ENCODE results near the gene GNG12.

The GNG12 gene

DNA sequence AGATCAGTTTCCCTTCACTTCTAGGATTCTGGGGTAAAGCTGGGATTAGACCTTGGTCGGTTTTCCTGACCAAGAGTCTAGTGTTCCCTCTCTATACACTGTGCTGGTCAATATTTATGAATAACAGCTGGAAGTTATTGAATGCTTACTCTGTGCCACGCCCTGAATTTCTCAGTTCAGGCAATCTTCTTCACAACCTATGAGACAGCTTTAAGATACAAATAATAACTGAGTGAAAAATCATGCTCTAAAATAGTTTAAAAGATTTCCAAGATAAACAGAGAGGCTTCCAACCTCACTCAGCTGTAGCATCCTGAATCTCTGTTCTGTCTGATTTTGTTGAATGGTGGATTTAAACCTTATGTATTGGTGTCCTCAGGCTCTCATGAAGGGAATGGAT is 72.2 kb downstream of the GNG12 start:
- no peak overlapping the region for H3K4me3 ChIP-seq (IDR thresholded peaks at IDR 0.05; ENCODE audit: insufficient read depth, low read depth, low read length)
- H3K4me2 ChIP-seq: peak overlapping the region; percentile 61; the same call in 1 of the 2 replicates
- no peaks in the 10 kb centered on the region for H3K79me2 ChIP-seq (ENCODE audit: insufficient read depth, low read depth)
- H3K27me3 ChIP-seq (ENCODE audit: insufficient read depth, low read depth): no peaks in the 10 kb centered on the region
- TF ChIP-seq, protein P1, sequence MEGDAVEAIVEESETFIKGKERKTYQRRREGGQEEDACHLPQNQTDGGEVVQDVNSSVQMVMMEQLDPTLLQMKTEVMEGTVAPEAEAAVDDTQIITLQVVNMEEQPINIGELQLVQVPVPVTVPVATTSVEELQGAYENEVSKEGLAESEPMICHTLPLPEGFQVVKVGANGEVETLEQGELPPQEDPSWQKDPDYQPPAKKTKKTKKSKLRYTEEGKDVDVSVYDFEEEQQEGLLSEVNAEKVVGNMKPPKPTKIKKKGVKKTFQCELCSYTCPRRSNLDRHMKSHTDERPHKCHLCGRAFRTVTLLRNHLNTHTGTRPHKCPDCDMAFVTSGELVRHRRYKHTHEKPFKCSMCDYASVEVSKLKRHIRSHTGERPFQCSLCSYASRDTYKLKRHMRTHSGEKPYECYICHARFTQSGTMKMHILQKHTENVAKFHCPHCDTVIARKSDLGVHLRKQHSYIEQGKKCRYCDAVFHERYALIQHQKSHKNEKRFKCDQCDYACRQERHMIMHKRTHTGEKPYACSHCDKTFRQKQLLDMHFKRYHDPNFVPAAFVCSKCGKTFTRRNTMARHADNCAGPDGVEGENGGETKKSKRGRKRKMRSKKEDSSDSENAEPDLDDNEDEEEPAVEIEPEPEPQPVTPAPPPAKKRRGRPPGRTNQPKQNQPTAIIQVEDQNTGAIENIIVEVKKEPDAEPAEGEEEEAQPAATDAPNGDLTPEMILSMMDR (conservative IDR thresholded peaks at IDR 0.05; ENCODE audit: low read depth, low read length): no peak
- H3K36me3 ChIP-seq (ENCODE audit: insufficient read depth): no peaks in the 10 kb centered on the region
- peak overlapping the region; percentile 97 for H3K27ac ChIP-seq
- H3K9ac ChIP-seq: peak overlapping the region; percentile 65; the same call in 1 of the 2 replicates
- no peaks in the 10 kb centered on the region for H4K20me1 ChIP-seq (ENCODE audit: insufficient read depth)
- H2AFZ ChIP-seq (ENCODE audit: low read depth): peak overlapping the region; percentile 82; the same call in 1 of the 2 replicates
- H3K4me1 ChIP-seq (ENCODE audit: low read depth, poor library complexity, severe bottlenecking): peaks cover 50% of the 10 kb centered on the region

DNA sequence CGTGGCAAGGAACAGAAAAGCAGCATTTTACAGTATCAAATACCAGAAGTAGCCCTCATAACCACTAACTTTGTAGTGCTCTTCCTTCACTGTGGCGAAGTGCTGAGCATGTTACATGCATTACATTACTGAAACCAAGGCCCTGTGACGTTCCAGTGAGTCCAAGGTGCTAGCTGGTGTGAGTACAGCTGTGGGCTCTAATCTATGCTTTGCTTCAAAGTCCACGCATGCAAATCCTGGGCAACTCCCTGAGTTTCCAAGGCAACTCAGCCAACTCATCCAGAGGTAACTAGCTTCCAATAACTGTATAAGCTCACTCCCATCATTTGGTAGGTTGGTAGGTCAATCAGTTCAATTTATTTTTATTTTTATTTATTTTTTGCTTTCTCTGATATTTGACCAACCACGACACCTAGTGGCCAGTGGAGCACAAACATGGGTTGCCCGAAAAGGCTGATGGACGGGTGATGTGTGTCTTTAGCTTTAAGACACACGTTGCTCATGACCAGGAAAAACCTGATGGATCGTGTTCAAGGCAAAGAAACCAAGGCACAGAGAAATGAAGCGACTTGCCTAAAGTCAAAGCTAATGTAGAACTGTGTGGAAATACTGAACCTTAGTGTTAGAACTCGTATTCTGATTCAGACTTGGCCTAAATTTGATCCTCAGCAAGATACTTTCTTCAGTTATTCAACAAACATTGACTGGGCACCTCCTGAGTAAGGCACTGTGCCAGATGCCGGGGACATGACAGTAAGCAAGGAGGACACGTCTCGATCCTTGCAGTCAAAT is 73.0 kb downstream of the GNG12 start:
- H2AFZ ChIP-seq (ENCODE audit: low read depth): peak overlapping the region; percentile 82
- no peaks in the 10 kb centered on the region for H3K27me3 ChIP-seq (ENCODE audit: insufficient read depth, low read depth)
- H3K4me2 ChIP-seq: peak overlapping the region; percentile 61
- peaks cover 59% of the 10 kb centered on the region for H3K4me1 ChIP-seq (ENCODE audit: low read depth, poor library complexity, severe bottlenecking)
- no peaks in the 10 kb centered on the region for H3K79me2 ChIP-seq (ENCODE audit: insufficient read depth, low read depth)
- H3K4me3 ChIP-seq (IDR thresholded peaks at IDR 0.05; ENCODE audit: insufficient read depth, low read depth, low read length): peak overlapping the region; percentile 38
- no peaks in the 10 kb centered on the region for H3K36me3 ChIP-seq (ENCODE audit: insufficient read depth)
- peak overlapping the region; percentile 65 for H3K9ac ChIP-seq
- TF ChIP-seq, protein P1 (conservative IDR thresholded peaks at IDR 0.05; ENCODE audit: low read depth, low read length): peak; percentile 90
- H3K27ac ChIP-seq: peak overlapping the region; percentile 97
- no peaks in the 10 kb centered on the region for H4K20me1 ChIP-seq (ENCODE audit: insufficient read depth)

DNA sequence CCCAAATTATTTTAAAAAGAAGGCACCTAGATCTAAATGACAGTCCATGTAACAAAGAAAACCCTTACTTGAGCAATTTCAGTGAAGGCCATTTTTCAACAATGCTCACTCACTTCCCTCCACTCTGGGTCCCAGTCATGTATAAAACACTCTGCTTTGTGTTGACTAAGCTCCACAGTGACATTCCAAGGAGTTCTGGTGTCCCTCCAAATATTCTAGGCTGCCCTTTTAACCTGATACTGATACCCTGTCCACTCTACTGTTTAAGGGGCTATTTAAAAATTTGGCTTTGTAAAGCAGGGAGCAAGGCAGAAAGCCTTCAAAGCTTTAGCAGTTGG is 73.6 kb downstream of the GNG12 start:
- peak overlapping the region; percentile 65 for H3K9ac ChIP-seq
- H3K4me2 ChIP-seq: peak overlapping the region; percentile 61
- peak overlapping the region; percentile 97 for H3K27ac ChIP-seq
- H3K27me3 ChIP-seq (ENCODE audit: insufficient read depth, low read depth): no peaks in the 10 kb centered on the region
- peaks cover 65% of the 10 kb centered on the region for H3K4me1 ChIP-seq (ENCODE audit: low read depth, poor library complexity, severe bottlenecking)
- TF ChIP-seq, protein P1 (conservative IDR thresholded peaks at IDR 0.05; ENCODE audit: low read depth, low read length): no peak
- no peaks in the 10 kb centered on the region for H4K20me1 ChIP-seq (ENCODE audit: insufficient read depth)
- H3K4me3 ChIP-seq (IDR thresholded peaks at IDR 0.05; ENCODE audit: insufficient read depth, low read depth, low read length): peak overlapping the region; percentile 38
- peak overlapping the region; percentile 82 for H2AFZ ChIP-seq (ENCODE audit: low read depth)
- H3K79me2 ChIP-seq (ENCODE audit: insufficient read depth, low read depth): no peaks in the 10 kb centered on the region
- H3K36me3 ChIP-seq (ENCODE audit: insufficient read depth): no peaks in the 10 kb centered on the region

DNA sequence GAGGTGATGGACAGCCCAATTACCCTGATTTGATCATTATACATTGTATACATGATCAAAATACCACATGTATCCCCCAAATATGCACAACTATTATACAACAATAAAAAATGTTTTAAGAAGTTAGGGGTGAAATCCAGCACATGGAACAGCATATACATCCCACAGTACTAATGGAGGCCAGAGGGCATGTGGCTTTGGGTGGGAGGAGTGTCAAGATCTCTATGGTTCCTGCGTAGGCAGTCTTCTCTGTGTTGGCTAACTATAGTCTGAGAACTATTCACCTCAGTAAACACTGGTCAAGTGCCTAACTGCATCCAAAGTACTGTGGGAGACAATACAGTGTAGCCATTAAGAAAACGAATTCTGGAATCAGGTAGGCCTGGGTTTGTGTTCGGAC is 74.2 kb downstream of the GNG12 start:
- no peaks in the 10 kb centered on the region for H3K79me2 ChIP-seq (ENCODE audit: insufficient read depth, low read depth)
- peak overlapping the region; percentile 65; the same call in 1 of the 2 replicates for H3K9ac ChIP-seq
- no peaks in the 10 kb centered on the region for H4K20me1 ChIP-seq (ENCODE audit: insufficient read depth)
- peak overlapping the region; percentile 97 for H3K27ac ChIP-seq
- H3K36me3 ChIP-seq (ENCODE audit: insufficient read depth): no peaks in the 10 kb centered on the region
- peak overlapping the region; percentile 61 for H3K4me2 ChIP-seq
- H3K4me3 ChIP-seq (IDR thresholded peaks at IDR 0.05; ENCODE audit: insufficient read depth, low read depth, low read length): no peak overlapping the region
- no peak overlapping the region for H2AFZ ChIP-seq (ENCODE audit: low read depth)
- H3K4me1 ChIP-seq (ENCODE audit: low read depth, poor library complexity, severe bottlenecking): peaks cover 71% of the 10 kb centered on the region
- TF ChIP-seq, protein P1 (conservative IDR thresholded peaks at IDR 0.05; ENCODE audit: low read depth, low read length): no peak
- H3K27me3 ChIP-seq (ENCODE audit: insufficient read depth, low read depth): no peaks in the 10 kb centered on the region
